Measurements from ENCODE around the gene ALDOC.

ALDOC gene

DNA sequence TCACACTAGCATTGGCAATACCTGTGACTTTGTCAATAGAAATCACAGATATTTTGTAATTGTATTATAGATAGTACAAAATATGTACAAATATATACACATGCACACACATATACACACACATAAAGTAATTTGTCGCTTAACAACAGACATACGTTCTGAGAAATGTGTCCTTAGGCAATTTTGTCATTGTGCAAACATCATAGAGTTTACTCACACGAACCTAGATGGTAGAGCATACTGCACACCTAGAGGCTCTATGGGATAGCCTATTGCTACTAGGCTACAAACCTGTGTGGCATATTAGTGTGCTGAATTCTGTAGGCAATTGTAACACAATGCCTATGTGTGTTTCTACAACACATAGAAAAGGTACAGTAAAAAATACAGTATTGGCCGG, 35.3 kb downstream of the ALDOC start:
- Histone ChIP-seq H3K4me3 (ENCODE audit: low read depth, low read length) (no peak overlapping the region), H3K27me3 (ENCODE audit: control insufficient read depth, insufficient read depth, low read length) (no peaks in the 10 kb centered on the region), H3K27ac (ENCODE audit: low read depth, low read length) (no peak overlapping the region), H3K9ac (ENCODE audit: low read depth, low read length) (no peak overlapping the region), H3K36me3 (ENCODE audit: control insufficient read depth, insufficient read depth, low read length) (peaks cover 2% of the 10 kb centered on the region), H3K9me3 (ENCODE audit: control insufficient read depth, insufficient read depth, low read length) (no peaks in the 10 kb centered on the region), H3K4me1 (ENCODE audit: control insufficient read depth, insufficient read depth, low read length) (peaks cover 5% of the 10 kb centered on the region; the same call in 1 of the 2 replicates)

- H3K27ac ChIP-seq (ENCODE audit: low read depth, low read length) = no peak overlapping the region
- no peak overlapping the region for H3K9ac ChIP-seq (ENCODE audit: low read depth, low read length)
- no peak overlapping the region for H3K4me3 ChIP-seq (ENCODE audit: low read depth, low read length)
- H3K9me3 ChIP-seq (ENCODE audit: control insufficient read depth, insufficient read depth, low read length) = no peaks in the 10 kb centered on the region
- no peaks in the 10 kb centered on the region for H3K27me3 ChIP-seq (ENCODE audit: control insufficient read depth, insufficient read depth, low read length)
- no peaks in the 10 kb centered on the region for H3K36me3 ChIP-seq (ENCODE audit: control insufficient read depth, insufficient read depth, low read length)
- H3K4me1 ChIP-seq (ENCODE audit: control insufficient read depth, insufficient read depth, low read length) = peaks cover 5% of the 10 kb centered on the region; the same call in 1 of the 2 replicates
Measured at GRCh38 chr17:28540231-28540630, 36.5 kb downstream of the ALDOC start.

DNA sequence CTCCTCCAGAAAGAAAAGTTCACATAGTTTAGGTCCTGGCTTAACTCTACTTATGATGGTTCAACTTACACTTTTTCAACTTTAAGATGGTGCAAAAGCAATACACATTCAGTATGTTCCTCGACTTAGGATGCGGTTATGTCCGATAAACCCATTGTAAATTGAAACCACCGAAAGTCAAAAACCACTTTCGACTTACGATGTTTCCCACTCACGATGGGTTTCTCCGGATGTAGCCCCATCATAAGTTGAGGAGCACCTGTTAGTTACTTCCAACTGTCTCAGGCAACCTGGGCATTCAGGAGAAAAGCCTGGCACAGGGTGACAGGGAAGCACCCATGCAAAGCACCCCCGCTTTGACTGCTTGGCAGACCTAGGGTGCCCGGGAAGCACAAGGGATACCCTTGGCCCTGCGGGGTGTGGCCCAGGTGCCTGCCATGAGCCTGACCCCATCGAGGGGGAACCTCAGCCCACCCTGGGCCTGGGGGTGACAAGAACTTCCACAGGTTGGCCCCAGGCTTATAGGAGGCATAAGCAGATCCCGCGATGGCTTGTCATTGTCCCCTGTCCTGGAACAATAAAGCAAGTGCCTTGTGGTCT, 38.3 kb downstream of the ALDOC start:
- Histone ChIP-seq H3K36me3 (ENCODE audit: control insufficient read depth, insufficient read depth, low read length) (no peaks in the 10 kb centered on the region), H3K27me3 (ENCODE audit: control insufficient read depth, insufficient read depth, low read length) (no peaks in the 10 kb centered on the region), H3K4me1 (ENCODE audit: control insufficient read depth, insufficient read depth, low read length) (no peaks in the 10 kb centered on the region), H3K9me3 (ENCODE audit: control insufficient read depth, insufficient read depth, low read length) (no peaks in the 10 kb centered on the region), H3K4me3 (ENCODE audit: low read depth, low read length) (no peak overlapping the region), H3K27ac (ENCODE audit: low read depth, low read length) (no peak overlapping the region), H3K9ac (ENCODE audit: low read depth, low read length) (no peak overlapping the region)

- Histone ChIP-seq H3K27me3 (ENCODE audit: control insufficient read depth, insufficient read depth, low read length) (no peaks in the 10 kb centered on the region), H3K9me3 (ENCODE audit: control insufficient read depth, insufficient read depth, low read length) (no peaks in the 10 kb centered on the region), H3K36me3 (ENCODE audit: control insufficient read depth, insufficient read depth, low read length) (no peaks in the 10 kb centered on the region), H3K27ac (ENCODE audit: low read depth, low read length) (no peak overlapping the region), H3K4me3 (ENCODE audit: low read depth, low read length) (no peak overlapping the region), H3K4me1 (ENCODE audit: control insufficient read depth, insufficient read depth, low read length) (no peaks in the 10 kb centered on the region), H3K9ac (ENCODE audit: low read depth, low read length) (no peak overlapping the region)
Measured at GRCh38 chr17:28537219-28537610, 39.5 kb downstream of the ALDOC start.

GRCh38 chr17:28536532-28537218, 40.0 kb downstream of the ALDOC start:
- Histone ChIP-seq H3K27ac (ENCODE audit: low read depth, low read length) (no peak overlapping the region), H3K4me1 (ENCODE audit: control insufficient read depth, insufficient read depth, low read length) (no peaks in the 10 kb centered on the region), H3K36me3 (ENCODE audit: control insufficient read depth, insufficient read depth, low read length) (no peaks in the 10 kb centered on the region), H3K4me3 (ENCODE audit: low read depth, low read length) (no peak overlapping the region), H3K27me3 (ENCODE audit: control insufficient read depth, insufficient read depth, low read length) (no peaks in the 10 kb centered on the region), H3K9ac (ENCODE audit: low read depth, low read length) (no peak overlapping the region), H3K9me3 (ENCODE audit: control insufficient read depth, insufficient read depth, low read length) (no peaks in the 10 kb centered on the region)

- H3K36me3 ChIP-seq (ENCODE audit: control insufficient read depth, insufficient read depth, low read length) = no peaks in the 10 kb centered on the region
- H3K4me1 ChIP-seq (ENCODE audit: control insufficient read depth, insufficient read depth, low read length) = no peaks in the 10 kb centered on the region
- H3K9ac ChIP-seq (ENCODE audit: low read depth, low read length) = no peak overlapping the region
- no peaks in the 10 kb centered on the region for H3K27me3 ChIP-seq (ENCODE audit: control insufficient read depth, insufficient read depth, low read length)
- H3K9me3 ChIP-seq (ENCODE audit: control insufficient read depth, insufficient read depth, low read length) = no peaks in the 10 kb centered on the region
- no peak overlapping the region for H3K4me3 ChIP-seq (ENCODE audit: low read depth, low read length)
- H3K27ac ChIP-seq (ENCODE audit: low read depth, low read length) = no peak overlapping the region
Measured at GRCh38 chr17:28534740-28535375, 41.8 kb downstream of the ALDOC start.

GRCh38 chr17:28533091-28533807, 43.4 kb downstream of the ALDOC start:
- Histone ChIP-seq H3K4me3 (ENCODE audit: low read depth, low read length) (no peak overlapping the region), H3K27me3 (ENCODE audit: control insufficient read depth, insufficient read depth, low read length) (no peaks in the 10 kb centered on the region), H3K9ac (ENCODE audit: low read depth, low read length) (no peak overlapping the region), H3K36me3 (ENCODE audit: control insufficient read depth, insufficient read depth, low read length) (no peaks in the 10 kb centered on the region), H3K27ac (ENCODE audit: low read depth, low read length) (no peak overlapping the region), H3K9me3 (ENCODE audit: control insufficient read depth, insufficient read depth, low read length) (no peaks in the 10 kb centered on the region), H3K4me1 (ENCODE audit: control insufficient read depth, insufficient read depth, low read length) (no peaks in the 10 kb centered on the region)

DNA sequence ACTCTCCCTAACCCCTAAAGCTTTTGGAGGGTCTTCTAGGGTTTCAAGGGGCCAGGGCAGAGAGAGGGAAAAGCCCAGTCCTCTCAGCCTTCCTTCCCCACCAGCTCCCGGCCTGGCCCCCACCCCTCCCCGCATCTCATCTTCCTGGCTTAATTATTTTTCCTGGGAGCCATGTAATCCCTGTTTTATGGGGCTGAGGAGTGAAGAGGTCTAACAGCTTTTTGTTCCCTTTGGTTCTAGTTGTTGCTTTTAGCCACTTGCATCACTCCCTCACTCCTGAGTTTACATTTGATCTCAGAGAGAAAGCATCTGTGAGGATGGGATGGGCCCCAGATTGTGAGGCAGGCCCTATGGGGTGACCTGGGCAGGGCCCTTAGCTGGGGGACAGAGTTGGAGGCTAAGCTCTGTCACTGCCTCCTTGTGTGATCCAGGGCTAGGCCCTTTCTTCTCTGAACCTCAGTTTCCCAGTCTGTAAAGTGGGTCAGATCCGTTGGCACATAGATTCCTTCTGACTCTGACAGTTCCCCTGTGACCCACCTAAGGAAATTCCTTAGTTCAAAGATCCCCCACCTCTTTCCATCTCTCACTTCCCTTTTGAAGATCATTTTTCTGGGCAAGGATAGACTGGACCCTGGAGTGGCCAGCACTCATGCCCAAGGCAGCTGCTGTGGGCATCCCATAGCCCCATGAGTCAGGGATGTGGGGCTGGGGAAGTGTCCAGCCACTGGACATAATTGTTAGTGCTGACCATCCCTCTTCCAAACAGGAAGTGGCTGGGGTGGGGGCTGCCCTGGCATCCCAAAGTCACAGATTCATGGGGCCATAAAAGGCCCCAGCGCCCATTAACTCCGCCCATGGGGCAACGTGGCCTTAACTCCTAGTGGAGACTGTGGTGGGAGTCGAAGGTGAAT, 44.4 kb downstream of the ALDOC start:
- Histone ChIP-seq H3K27me3 (ENCODE audit: control insufficient read depth, insufficient read depth, low read length) (no peaks in the 10 kb centered on the region), H3K27ac (ENCODE audit: low read depth, low read length) (no peak overlapping the region), H3K4me3 (ENCODE audit: low read depth, low read length) (no peak overlapping the region), H3K9me3 (ENCODE audit: control insufficient read depth, insufficient read depth, low read length) (no peaks in the 10 kb centered on the region), H3K36me3 (ENCODE audit: control insufficient read depth, insufficient read depth, low read length) (no peaks in the 10 kb centered on the region), H3K4me1 (ENCODE audit: control insufficient read depth, insufficient read depth, low read length) (no peaks in the 10 kb centered on the region), H3K9ac (ENCODE audit: low read depth, low read length) (no peak overlapping the region)

DNA sequence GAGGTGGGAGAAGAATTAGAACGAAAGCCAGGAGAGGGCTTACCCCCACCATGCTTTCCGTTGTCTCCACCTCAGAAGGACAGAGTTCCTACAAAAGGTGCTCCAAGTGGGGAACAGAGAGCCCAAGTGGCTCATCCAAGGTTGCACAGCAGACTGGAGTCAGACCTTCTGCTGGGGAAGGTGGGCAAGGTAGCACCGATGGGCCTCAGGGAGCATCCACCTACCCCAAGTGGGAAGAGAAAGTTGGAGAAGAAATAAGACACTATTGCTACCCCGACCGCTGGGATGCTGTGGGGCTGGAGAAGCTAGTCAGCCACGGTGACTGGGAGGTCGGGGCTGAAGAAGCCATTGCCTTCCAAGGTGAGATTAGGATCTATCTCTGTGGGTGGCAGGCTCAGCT, 45.8 kb downstream of the ALDOC start:
- Histone ChIP-seq H3K27ac (ENCODE audit: low read depth, low read length) (no peak overlapping the region), H3K4me1 (ENCODE audit: control insufficient read depth, insufficient read depth, low read length) (no peaks in the 10 kb centered on the region), H3K36me3 (ENCODE audit: control insufficient read depth, insufficient read depth, low read length) (no peaks in the 10 kb centered on the region), H3K9me3 (ENCODE audit: control insufficient read depth, insufficient read depth, low read length) (no peaks in the 10 kb centered on the region), H3K4me3 (ENCODE audit: low read depth, low read length) (no peak overlapping the region), H3K27me3 (ENCODE audit: control insufficient read depth, insufficient read depth, low read length) (no peaks in the 10 kb centered on the region), H3K9ac (ENCODE audit: low read depth, low read length) (no peak overlapping the region)

DNA sequence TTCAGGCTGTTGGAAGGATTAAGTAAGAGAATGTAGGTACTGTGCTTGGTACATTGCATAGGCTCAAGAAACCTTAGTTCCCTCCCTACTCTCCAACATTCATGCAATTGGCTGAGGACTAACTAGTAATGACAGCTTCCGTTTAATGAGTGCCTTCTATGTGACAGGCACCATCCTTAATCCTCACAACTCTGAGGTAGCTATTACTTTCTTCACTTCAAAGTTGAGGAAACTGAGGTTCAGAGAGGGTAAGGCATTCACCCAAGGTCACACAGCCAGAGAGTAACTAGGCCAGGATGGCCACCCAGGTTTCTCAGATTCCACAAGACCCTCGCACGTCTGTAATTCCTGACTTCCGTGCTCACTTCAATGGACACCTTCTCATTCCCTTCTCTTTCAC, 46.4 kb downstream of the ALDOC start:
- H3K9me3 ChIP-seq (ENCODE audit: control insufficient read depth, insufficient read depth, low read length) = no peaks in the 10 kb centered on the region
- no peak overlapping the region for H3K9ac ChIP-seq (ENCODE audit: low read depth, low read length)
- no peak overlapping the region for H3K4me3 ChIP-seq (ENCODE audit: low read depth, low read length)
- H3K36me3 ChIP-seq (ENCODE audit: control insufficient read depth, insufficient read depth, low read length) = no peaks in the 10 kb centered on the region
- no peaks in the 10 kb centered on the region for H3K27me3 ChIP-seq (ENCODE audit: control insufficient read depth, insufficient read depth, low read length)
- no peak overlapping the region for H3K27ac ChIP-seq (ENCODE audit: low read depth, low read length)
- H3K4me1 ChIP-seq (ENCODE audit: control insufficient read depth, insufficient read depth, low read length) = no peaks in the 10 kb centered on the region

Data from HUES48 (cell line).